H1 (cell line): ENCODE data around the gene BSX. TPM values are rescaled to one million over a fixed set of nuclear protein-coding genes. Genes with fewer than 3 reads are reported as not detected.

ENCODE experiments used
- polyA plus RNA-seq, 7 experiments: library from polyadenylated mRNA; depleted of rRNA in 3 of 7; stranded (reverse) in 5 of 7; unstranded in 2 of 7; fragments of >200 nt in 5 of 7; fragments of 200-250 nt in 2 of 7; gene quantifications; 1 replicate in 5 of 7; 2 replicates in 1 of 7; 4 replicates in 1 of 7; pipeline versions ENCODE4 v1.2.1 to v1.2.3, GENCODE V29; 2011 to 2013; ENCODE audit warnings: missing spikeins in 2 of 7, mixed read lengths in 2 of 7
- total RNA-seq: library from RNA; stranded (reverse); fragmentation: NEBNext Ultra II Directional; extraction: Animal tissue kit (Norgen Biotek cat#: 25700); gene quantifications from 2 replicates; pipeline ENCODE4 v1.2.1, GENCODE V29; 2021

BSX gene
- total and polyA plus RNA-seq, 2 of the 8 experiments (the other 6 are each of a cell fraction or from before 2014, with no cell fraction given), result not detected

Other genes starting within 250 kb of the BSX start
- not detected in 2 replicates for gene CRTAM, start 143.3 kb downstream of the BSX start, total RNA-seq
- gene CRTAM, start 143.3 kb downstream of the BSX start, polyA plus RNA-seq (2011; rRNA removed), result not detected in 2 replicates
- 0.46 and 0.91 TPM in 2 replicates for gene JHY, start 99.1 kb downstream of the BSX start, total RNA-seq
- 0.19 and 0.29 TPM in 2 replicates for gene JHY, start 99.1 kb downstream of the BSX start, polyA plus RNA-seq (2011; rRNA removed)
- 2,155 and 2,163 TPM in 2 replicates for gene HSPA8, start 80.3 kb upstream of the BSX start, total RNA-seq
- 828 and 1,491 TPM in 2 replicates for gene HSPA8, start 80.3 kb upstream of the BSX start, polyA plus RNA-seq (2011; rRNA removed)
- gene CLMP, start 213.4 kb upstream of the BSX start, total RNA-seq, result 20.8 and 24.1 TPM in 2 replicates
- gene CLMP, start 213.4 kb upstream of the BSX start, polyA plus RNA-seq (2011; rRNA removed), result 9.9 and 11.5 TPM in 2 replicates